GM12801 (cell line): Measurements from ENCODE around the gene MCC.

Source experiments
- TF ChIP-seq, protein P1 (sequence below): IDR thresholded peaks from one replicate; pipeline ENCODE4 v1.5.1; 2011; ENCODE audit warnings: control low read depth; ENCODE audit not compliant: insufficient read length; ENCODE audit errors: extremely low read depth

MCC gene

DNA sequence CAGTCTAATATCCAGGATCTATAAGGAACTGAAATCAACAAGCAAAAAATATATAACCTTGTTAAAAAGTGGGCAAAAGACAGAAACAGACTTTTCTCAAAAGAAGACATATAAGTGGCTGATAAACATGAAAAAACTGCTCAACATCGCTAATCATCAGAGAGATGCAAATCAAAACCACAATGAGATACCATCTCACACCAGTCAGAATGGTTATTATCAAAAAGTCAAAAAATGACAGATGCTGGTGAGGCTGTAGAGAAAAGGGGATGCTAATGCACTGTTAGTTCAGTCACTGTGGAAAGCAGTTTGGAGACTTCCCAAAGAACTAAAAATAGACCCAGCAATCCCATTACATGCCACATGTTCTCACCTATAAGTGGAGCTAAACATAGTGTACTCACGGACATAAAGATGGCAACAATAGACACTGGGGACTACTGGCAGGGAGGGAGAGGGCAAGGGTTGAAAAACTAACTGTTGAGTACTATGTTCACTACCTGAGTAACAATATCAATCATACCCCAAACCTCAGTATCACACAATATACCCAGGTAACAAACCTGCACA is 41.8 kb downstream of the MCC start:
- TF ChIP-seq, protein P1, sequence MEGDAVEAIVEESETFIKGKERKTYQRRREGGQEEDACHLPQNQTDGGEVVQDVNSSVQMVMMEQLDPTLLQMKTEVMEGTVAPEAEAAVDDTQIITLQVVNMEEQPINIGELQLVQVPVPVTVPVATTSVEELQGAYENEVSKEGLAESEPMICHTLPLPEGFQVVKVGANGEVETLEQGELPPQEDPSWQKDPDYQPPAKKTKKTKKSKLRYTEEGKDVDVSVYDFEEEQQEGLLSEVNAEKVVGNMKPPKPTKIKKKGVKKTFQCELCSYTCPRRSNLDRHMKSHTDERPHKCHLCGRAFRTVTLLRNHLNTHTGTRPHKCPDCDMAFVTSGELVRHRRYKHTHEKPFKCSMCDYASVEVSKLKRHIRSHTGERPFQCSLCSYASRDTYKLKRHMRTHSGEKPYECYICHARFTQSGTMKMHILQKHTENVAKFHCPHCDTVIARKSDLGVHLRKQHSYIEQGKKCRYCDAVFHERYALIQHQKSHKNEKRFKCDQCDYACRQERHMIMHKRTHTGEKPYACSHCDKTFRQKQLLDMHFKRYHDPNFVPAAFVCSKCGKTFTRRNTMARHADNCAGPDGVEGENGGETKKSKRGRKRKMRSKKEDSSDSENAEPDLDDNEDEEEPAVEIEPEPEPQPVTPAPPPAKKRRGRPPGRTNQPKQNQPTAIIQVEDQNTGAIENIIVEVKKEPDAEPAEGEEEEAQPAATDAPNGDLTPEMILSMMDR, result no peak

DNA sequence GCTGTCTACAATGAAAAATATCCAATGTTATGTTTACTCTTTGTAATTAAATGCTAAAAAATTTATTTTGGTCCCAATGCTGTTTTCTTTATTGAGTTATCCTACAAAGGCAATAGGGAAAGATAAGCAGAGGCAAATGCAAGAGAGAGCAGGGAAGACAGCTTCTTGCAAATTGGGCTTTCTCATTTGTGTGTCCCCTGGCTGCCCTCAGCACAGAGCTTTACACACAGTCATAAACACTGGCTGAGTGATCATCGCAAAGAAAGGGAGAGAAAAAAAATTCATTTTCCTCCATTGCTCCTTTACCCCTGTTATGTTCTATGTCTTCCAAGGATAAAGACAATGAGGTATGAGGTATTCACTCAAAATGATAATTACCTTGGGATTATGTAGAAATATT is 51.1 kb downstream of the MCC start:
- TF ChIP-seq, protein P1, result no peak

DNA sequence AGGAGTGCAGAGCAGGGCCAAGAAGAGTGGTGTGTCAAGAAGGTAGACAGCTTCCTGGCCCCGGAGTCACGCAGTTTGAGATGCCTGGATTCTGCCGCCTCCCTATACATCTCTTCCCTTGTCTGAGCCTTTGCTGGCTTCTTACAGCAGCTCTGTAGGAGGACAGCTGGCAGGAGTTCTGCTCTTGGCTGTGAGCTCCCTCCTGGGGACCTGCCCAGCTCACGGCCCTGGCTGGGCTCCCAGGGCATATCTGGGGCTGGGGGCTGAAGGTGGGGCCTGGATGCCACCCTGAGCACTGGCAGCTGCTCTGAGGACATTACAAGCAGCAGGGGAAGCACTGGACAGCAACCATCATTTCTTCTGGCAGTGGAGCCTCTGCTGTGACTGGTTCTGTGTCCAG is 52.7 kb downstream of the MCC start:
- TF ChIP-seq, protein P1, result no peak

DNA sequence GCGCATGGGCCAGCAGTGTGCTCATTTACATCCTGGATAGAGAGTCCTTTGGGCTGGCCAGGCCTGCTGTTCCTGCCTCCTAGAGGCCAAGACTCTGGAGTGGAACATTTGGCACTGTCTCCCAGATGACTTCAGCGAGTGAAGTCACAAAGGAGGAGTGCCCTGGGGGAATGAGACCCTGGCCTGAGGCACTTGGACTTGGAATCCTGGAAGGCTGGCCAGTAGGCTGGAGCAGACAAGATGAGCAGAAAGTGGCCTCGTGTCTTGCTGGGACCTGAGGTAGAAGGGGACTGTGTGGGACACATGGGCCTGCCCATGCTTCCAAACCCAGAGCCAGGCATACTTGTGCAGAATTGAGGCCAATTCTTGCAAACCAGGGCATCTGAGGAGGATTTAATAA is 53.4 kb downstream of the MCC start, which contains the start of gene TSSK1B:
TSSK1B (minus strand) TSS at position 101 of the 400 bp plus-strand sequence. CDS start 150 bp downstream, outside the sequence.
- TF ChIP-seq, protein P1, result no peak

DNA sequence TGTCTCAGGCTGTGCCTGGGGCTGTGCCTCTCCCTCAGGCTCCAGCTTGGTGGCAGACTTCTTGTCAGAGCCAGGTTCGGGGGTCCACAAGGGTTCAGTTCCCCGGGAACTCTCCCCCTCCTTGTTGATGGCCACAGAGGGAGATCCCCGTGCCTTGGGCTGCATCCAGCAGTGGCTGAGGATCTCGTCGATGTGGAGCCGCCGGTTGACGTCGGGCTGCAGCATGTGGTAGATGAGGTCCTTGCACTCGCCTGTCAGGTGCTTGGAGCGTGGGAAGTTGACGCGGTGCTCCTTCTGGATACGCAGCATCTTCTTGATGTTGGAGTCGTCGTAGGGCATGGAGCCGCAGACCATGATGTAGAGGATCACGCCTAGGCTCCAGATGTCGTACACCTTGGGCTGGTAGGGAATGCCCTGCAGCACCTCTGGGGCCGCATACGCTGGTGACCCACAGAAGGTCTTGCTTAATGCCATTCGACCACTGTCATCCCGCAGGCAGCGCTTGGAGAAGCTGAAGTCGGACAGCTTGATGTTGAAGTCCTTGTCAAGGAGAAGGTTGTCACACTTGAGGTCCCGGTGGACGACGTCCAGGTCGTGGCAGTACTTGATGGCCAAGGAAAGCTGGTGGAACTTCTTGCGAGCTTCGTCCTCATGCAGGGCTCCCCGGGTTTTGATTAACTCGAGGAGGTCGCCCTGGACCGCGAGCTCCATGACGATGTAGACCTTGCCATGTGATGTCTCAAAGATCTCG is 54.2 kb downstream of the MCC start:
- TF ChIP-seq, protein P1, result no peak

DNA sequence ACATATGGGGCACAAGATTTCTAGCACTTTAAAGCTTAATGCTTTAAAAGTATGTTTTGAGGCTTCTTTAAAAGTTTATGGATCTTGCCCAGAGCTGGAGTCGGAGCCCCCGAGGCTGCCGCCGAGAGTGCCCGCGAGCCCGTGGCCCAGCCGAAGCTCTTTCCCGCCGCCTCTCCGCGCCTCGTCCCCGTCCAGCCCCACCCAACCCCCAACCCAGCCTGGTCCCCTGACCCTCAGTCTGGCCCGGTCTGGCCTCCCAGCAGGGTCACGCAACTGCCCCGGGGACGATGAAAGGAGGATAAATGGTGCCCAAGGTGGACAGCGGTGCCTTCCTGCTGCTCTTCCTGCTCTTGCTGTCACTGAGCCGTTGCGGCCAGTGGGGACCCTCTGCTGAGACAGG is 55.2 kb downstream of the MCC start:
- TF ChIP-seq, protein P1, result no peak

DNA sequence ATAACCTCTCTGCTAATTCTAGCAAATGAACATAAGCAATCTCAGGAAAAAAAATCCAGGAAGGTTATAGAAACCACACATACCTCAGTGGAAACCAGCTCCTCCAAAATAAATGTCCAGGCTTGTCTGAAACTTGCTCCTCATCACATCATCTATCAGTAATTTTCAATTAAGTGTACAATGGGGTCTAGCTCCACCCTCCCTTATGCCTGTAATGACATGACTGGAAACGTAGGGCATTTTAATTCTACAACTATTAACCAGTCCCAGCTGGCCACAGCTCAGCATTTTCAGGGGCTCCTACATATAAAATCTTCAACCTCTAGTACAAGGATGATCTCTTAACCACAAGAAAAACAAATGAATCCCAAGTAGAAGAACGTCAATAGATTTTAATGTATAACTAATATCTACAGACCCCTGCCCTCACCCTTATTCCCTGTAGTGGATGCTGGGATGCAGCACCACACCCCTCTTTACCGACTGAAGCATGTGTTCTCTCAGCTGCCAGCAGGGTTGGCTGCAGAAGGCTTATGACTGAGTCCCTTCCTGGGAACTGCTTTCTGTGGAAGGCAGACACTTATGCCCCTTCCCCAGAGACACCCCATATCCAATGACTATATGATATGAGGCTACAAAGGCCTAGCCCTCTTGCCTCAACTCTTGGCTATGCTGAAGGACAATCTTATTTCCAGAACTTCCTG is 60.2 kb downstream of the MCC start:
- TF ChIP-seq, protein P1, result no peak
